Nephron progenitor cell (in vitro differentiated cells): ENCODE measurements around the gene XKR7.

Experiments
- DNase-seq: peaks from one replicate; pipeline ENCODE4 v3.0.0; 2021
- H3K27ac Mint-ChIP-seq: 2 replicates; pipeline ENCODE4 v1.8.0; 2021; ENCODE audit warnings: mild to moderate bottlenecking, moderate library complexity, mixed read lengths
- H3K27me3 Mint-ChIP-seq: 2 replicates; pipeline ENCODE4 v1.8.0; 2021; ENCODE audit warnings: mild to moderate bottlenecking, low read depth, mixed read lengths; ENCODE audit not compliant: poor library complexity
- H3K36me3 Mint-ChIP-seq: 2 replicates; pipeline ENCODE4 v1.8.0; 2021; ENCODE audit warnings: low read depth, mixed read lengths
- H3K4me1 Mint-ChIP-seq: 2 replicates; pipeline ENCODE4 v1.8.0; 2021; ENCODE audit warnings: mixed read lengths
- H3K4me3 Mint-ChIP-seq: 2 replicates; pipeline ENCODE4 v1.8.0; 2021; ENCODE audit warnings: mild to moderate bottlenecking, moderate library complexity, mixed read lengths
- H3K9me3 Mint-ChIP-seq: 2 replicates; pipeline ENCODE4 v1.8.0; 2021; ENCODE audit warnings: mild to moderate bottlenecking, moderate library complexity, mixed read lengths
- TF ChIP-seq, protein P1 (sequence below): fragments of 200-600 bp; sonication (generic); IDR thresholded peaks from 2 replicates; pipeline ENCODE4 v1.5.0; 2021; ENCODE audit warnings: antibody characterized with exemption

The XKR7 gene

DNA sequence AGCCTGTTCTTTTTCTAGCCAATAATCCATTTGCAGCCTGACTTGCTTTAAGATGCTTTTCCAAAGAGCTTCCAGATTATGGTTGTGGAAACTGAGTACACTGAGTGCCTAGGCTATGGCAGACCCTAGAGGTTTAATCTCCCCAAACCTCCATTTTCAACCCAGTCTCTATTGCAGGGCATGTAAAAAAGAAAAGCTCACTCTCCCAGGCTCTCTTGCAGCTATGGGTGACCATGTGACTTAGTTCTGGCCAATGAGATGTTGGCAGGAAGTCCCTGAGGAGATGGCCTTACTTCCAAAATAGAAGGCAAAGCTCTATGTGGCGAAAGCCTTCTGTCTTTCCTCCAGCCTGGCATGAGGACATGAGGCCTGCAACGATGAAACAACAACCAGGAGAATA, 19.9 kb upstream of the XKR7 start:
- no peak overlapping the region for H3K27ac Mint-ChIP-seq
- TF ChIP-seq, protein P1, sequence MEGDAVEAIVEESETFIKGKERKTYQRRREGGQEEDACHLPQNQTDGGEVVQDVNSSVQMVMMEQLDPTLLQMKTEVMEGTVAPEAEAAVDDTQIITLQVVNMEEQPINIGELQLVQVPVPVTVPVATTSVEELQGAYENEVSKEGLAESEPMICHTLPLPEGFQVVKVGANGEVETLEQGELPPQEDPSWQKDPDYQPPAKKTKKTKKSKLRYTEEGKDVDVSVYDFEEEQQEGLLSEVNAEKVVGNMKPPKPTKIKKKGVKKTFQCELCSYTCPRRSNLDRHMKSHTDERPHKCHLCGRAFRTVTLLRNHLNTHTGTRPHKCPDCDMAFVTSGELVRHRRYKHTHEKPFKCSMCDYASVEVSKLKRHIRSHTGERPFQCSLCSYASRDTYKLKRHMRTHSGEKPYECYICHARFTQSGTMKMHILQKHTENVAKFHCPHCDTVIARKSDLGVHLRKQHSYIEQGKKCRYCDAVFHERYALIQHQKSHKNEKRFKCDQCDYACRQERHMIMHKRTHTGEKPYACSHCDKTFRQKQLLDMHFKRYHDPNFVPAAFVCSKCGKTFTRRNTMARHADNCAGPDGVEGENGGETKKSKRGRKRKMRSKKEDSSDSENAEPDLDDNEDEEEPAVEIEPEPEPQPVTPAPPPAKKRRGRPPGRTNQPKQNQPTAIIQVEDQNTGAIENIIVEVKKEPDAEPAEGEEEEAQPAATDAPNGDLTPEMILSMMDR, result no peak
- no peak for DNase-seq
- no peak overlapping the region for H3K4me3 Mint-ChIP-seq
- H3K4me1 Mint-ChIP-seq, result peaks cover 34% of the 10 kb centered on the region
- H3K9me3 Mint-ChIP-seq, result peaks cover 3% of the 10 kb centered on the region
- H3K27me3 Mint-ChIP-seq, result peaks cover 6% of the 10 kb centered on the region
- H3K36me3 Mint-ChIP-seq, result peaks cover 52% of the 10 kb centered on the region

DNA sequence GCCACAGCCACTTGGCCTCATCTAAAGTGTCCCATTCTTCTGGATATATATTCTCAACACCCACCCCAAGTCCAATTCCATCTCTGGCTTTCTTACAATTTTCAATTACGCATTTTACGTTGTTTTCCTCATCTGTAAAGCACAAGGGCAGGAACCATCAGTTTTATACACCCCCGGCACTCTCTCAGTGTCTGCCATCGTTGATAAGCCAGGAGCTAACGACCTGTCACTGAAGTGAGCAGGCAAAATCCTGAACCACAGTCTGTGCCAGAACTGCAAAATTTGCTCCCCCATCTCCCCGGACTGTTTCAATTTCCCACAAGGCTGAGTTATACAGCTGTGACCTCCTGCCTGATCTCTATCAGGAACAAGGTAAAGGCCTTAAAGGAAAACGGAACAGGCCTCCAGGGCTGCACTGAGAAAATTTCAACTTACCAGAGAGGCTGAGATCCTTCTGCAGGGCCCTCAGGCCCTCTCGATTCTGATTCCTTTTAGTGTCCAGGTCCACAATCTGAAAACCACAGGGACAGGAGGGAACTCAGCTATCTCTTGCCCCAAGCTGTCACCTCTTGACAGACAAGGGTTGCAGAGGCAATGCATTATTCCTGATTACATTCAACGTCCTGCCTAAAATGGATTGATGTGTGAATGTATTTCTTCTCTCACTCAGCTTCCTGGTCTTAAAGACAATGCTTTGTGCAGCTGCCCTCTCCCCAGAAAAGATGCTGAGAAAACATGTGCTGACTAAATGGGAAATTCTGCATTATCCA, 17.9 kb upstream of the XKR7 start:
- Mint-ChIP-seq H3K4me1 (peaks cover 34% of the 10 kb centered on the region), H3K36me3 (peaks cover 52% of the 10 kb centered on the region), H3K27ac (peak overlapping the region; percentile 68), H3K4me3 (peak overlapping the region; percentile 99), H3K9me3 (peaks cover 3% of the 10 kb centered on the region), H3K27me3 (peaks cover 24% of the 10 kb centered on the region)
- DNase-seq, result no peak
- TF ChIP-seq, protein P1, result no peak

DNA sequence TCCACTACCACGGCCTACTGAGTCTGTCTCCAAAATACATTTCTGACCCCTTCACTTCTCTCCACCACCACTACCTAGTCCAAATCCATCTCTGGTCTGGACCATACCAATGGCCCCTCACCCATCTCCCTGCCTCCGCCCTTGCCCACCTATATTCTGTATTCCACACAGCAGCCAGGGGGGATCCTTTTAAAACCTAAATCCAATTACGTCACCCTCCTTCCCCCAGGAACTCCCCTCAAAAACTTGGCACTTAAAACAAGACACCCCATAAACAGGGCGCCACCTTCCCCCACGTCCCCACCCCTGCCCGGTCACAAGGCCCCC, 16.8 kb upstream of the XKR7 start:
- peaks cover 48% of the 10 kb centered on the region for H3K36me3 Mint-ChIP-seq
- peak overlapping the region; percentile 99 for H3K4me3 Mint-ChIP-seq
- H3K27ac Mint-ChIP-seq, result peak overlapping the region; percentile 95
- peaks cover 34% of the 10 kb centered on the region for H3K4me1 Mint-ChIP-seq
- TF ChIP-seq, protein P1, result no peak
- no peak for DNase-seq
- peaks cover 3% of the 10 kb centered on the region for H3K9me3 Mint-ChIP-seq
- peaks cover 35% of the 10 kb centered on the region for H3K27me3 Mint-ChIP-seq

DNA sequence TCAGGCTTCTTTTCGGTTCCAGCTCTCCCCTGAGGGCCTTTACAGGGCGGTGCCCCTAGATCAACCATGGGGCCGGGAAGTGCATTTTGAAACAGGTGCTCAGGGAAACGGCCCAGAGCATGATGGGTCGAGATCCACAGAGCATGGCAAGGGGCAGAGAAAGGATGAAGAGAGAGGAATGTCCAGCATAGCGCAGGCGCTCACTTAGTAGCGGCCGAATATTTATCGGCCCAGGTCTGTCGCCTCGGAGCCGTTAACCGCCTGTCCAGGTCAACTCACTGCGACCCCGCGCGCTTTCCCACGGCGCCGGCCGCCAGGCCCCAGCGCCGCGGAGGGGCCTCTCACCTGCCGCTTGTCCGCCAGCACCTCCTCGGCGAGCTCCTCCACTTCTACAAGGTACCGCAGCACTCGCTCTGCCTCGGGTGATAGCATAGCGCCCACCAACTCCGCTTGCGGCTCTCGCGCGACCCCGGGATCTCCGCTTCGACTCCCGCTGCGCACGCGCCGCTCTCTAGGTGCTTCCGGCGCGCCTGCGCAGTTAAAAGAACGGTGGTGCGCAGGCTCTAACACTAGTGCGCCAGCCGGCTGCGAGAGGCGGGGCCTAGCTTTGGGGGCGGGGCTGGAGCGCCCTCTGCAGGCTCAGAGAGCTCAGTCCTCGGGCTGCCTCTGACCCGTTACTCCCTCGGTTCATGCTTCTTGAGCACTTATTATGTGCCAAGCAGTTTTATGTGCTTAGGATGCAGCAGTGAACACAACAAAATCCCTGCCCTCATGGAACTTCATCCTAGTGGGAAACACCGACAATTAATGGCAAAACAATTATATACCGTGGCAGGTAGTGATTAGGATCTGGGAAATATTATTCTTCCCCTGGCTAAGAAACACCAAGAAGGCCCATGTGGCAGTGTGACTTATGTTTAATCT, 16.2 kb upstream of the XKR7 start, which contains the start of gene PDRG1:
Gene PDRG1 (minus strand): TSS at position 517 of the 924 bp plus-strand sequence. CDS start 85 bp downstream, at position 432.
- Mint-ChIP-seq H3K9me3 (peaks cover 3% of the 10 kb centered on the region), H3K27ac (peak within 1 kb of the TSS; percentile 99), H3K4me1 (peaks cover 34% of the 10 kb centered on the region), H3K36me3 (peaks cover 42% of the 10 kb centered on the region), H3K27me3 (peaks cover 42% of the 10 kb centered on the region), H3K4me3 (peak within 1 kb of the TSS; percentile 99)
- DNase-seq, result peak; percentile 99
- TF ChIP-seq, protein P1, result peak; percentile 77

DNA sequence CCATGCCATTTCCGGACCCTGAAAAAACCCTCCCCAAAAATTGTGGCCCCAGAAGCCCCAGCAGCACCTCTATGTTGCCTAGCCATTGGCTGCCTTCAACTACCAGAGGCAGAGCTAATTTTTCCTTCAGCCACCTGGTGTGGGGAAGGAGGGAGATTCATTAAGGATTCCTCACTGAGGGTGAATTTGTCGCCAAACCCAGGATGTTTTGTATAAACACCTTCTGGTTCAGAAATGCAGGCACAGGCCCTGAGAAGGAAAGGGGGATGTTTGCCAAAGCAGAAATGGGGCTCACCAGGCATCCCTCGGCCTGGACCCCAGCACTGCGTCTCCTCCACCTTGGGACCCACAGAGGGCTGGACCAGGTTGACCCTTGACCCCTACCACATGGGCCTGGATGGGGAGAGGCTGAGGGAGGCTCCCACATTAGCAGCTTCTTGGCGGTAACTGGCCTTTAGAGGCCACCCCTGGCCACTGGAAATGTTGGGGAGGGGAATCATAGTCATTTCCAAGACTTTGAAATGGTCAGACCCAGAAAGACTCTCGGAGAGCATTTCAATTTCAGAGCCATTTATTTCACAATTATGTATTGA, 14.3 kb upstream of the XKR7 start:
- Mint-ChIP-seq H3K36me3 (peaks cover 26% of the 10 kb centered on the region), H3K4me1 (peaks cover 33% of the 10 kb centered on the region)

More for the DNA sequence above, 14.3 kb upstream of the XKR7 start:
- H3K27ac Mint-ChIP-seq, result no peak overlapping the region
- peaks cover 49% of the 10 kb centered on the region for H3K27me3 Mint-ChIP-seq
- TF ChIP-seq, protein P1, result no peak
- DNase-seq, result no peak
- peaks cover 2% of the 10 kb centered on the region for H3K9me3 Mint-ChIP-seq
- H3K4me3 Mint-ChIP-seq, result no peak overlapping the region
